Muscle of back (tissue), 11 donors: Measurements from ENCODE around the gene DPPA3. TPM values are rescaled to one million over a fixed set of nuclear protein-coding genes. Genes with fewer than 3 reads are reported as not detected.
"Not testable (repeated sequence)": the region's sequence is repeated elsewhere in the genome, so short reads cannot be mapped to it uniquely, and the experiment has no call there.

ENCODE experiments used
- DNase-seq, 3 donors: peaks; one replicate each; pipeline versions ENCODE4 v3.0.0 to v3.0.0-alpha.2; 2013
- polyA plus RNA-seq, 10 donors: library from polyadenylated mRNA; unstranded; fragments of 120-200 nt; gene quantifications; one replicate each; pipeline ENCODE4 v1.2.1, GENCODE V29; 2013; ENCODE audit not compliant: insufficient read length in 10 of 10

The DPPA3 gene
- polyA plus RNA-seq, 10 donors = 0.14 TPM; not detected in 9

- peak in 2 of 3 donors; percentile 11 to 13 for DNase-seq
Observed at GRCh38 chr12:7729746-7730145, 18.5 kb downstream of the DPPA3 start.

- not testable (repeated sequence) for DNase-seq
Observed at GRCh38 chr12:7730984-7731383, 19.8 kb downstream of the DPPA3 start.

- DNase-seq = peak in 1 of 3 donors; percentile 9
Observed at GRCh38 chr12:7731486-7731885, 20.3 kb downstream of the DPPA3 start.

GRCh38 chr12:7732993-7733392 lies 21.8 kb downstream of the DPPA3 start:
- no peak for DNase-seq

- no peak for DNase-seq
Observed at GRCh38 chr12:7747246-7747645, 36.0 kb downstream of the DPPA3 start, which contains the start of gene CLEC4C. Gene CLEC4C, minus strand, starts transcription at chr12:7747375. Its CDS starts 27 bp downstream, at chr12:7747348.

- DNase-seq = no peak
Observed at GRCh38 chr12:7748852-7749251, 37.6 kb downstream of the DPPA3 start.

GRCh38 chr12:7749442-7749841 lies 38.2 kb downstream of the DPPA3 start:
- no peak for DNase-seq

- DNase-seq = no peak
Observed at GRCh38 chr12:7750350-7750749, 39.1 kb downstream of the DPPA3 start.

GRCh38 chr12:7751394-7751793 lies 40.2 kb downstream of the DPPA3 start:
- no peak for DNase-seq

GRCh38 chr12:7751941-7752922 lies 41.0 kb downstream of the DPPA3 start:
- not testable (repeated sequence) for DNase-seq

GRCh38 chr12:7755668-7756067 lies 44.4 kb downstream of the DPPA3 start:
- DNase-seq = not testable (repeated sequence)

- no peak for DNase-seq
Observed at GRCh38 chr12:7756993-7757392, 45.8 kb downstream of the DPPA3 start.

GRCh38 chr12:7758766-7759140 lies 47.5 kb downstream of the DPPA3 start:
- no peak for DNase-seq

Other genes with a start within 250 kb of the DPPA3 start
- 10 to 100 TPM; 14.5 to 23.9 (median 16.5) TPM for gene CD163, start 207.7 kb upstream of the DPPA3 start, polyA plus RNA-seq
- not detected for gene APOBEC1, start 45.5 kb upstream of the DPPA3 start, polyA plus RNA-seq
- gene GDF3, start 15.7 kb upstream of the DPPA3 start, polyA plus RNA-seq = under 1 TPM in 1 of 10 donors, not detected in 9; 0.13 TPM
- under 1 TPM in 3 of 10 donors, not detected in 7; 0.11 to 0.29 (median 0.19) TPM for gene CLEC4C, start 35.9 kb downstream of the DPPA3 start, polyA plus RNA-seq
- gene NANOGNB, start 53.8 kb downstream of the DPPA3 start, polyA plus RNA-seq = not detected
- gene NANOG, start 78.0 kb downstream of the DPPA3 start, polyA plus RNA-seq = 1 to 10 TPM in 2 of 10 donors, under 1 TPM in 5, not detected in 3; 0.07 to 1.3 (median 0.16) TPM
- gene SLC2A14, start 161.5 kb downstream of the DPPA3 start, polyA plus RNA-seq = 1 to 10 TPM in 1 of 10 donors, under 1 TPM in 8, not detected in 1; 0.08 to 1.1 (median 0.36) TPM
- gene SLC2A3, start 224.8 kb downstream of the DPPA3 start, polyA plus RNA-seq = 100 to 1,000 TPM in 1 of 10 donors, 10 to 100 TPM in 9; 10.6 to 102 (median 18.5) TPM